WTC11 (cell line): ENCODE results near the gene MMP11. TPM values are rescaled to one million over a fixed set of nuclear protein-coding genes. Genes with fewer than 3 reads are reported as not detected.

Experiments used
- ATAC-seq: fragments of 200-7000 bp; cut with Tn5 transposase; 2 replicates; pipeline ENCODE4 v1.10.0; 2021; ENCODE audit warnings: mild to moderate bottlenecking, moderate library complexity
- CTCF ChIA-PET: fragments of 300-600 bp; sonication (Branson Sonifier 250); formaldehyde crosslinking; loops from one replicate; lab custom pipeline; 2021; ENCODE audit warnings: antibody characterized with exemption; lab: Charles Lee
- POLR2A ChIA-PET: fragments of 350-600 bp; sonication (Branson Sonifier 250); formaldehyde crosslinking; loops from one replicate; lab custom pipeline; 2021; ENCODE audit warnings: antibody characterized with exemption; lab: Charles Lee
- DNase-seq: peaks from one replicate; pipeline ENCODE4 v3.0.0; 2021; ENCODE audit warnings: low spot score
- H3K27ac Mint-ChIP-seq: 2 replicates; pipeline ENCODE4 v1.8.0; 2021; ENCODE audit warnings: mixed read lengths
- H3K27me3 Mint-ChIP-seq: 2 replicates; pipeline ENCODE4 v1.8.0; 2021; ENCODE audit warnings: low read depth, mild to moderate bottlenecking, moderate library complexity, mixed read lengths
- H3K36me3 Mint-ChIP-seq: 2 replicates; pipeline ENCODE4 v1.8.0; 2021; ENCODE audit warnings: mixed read lengths
- H3K4me1 Mint-ChIP-seq: 2 replicates; pipeline ENCODE4 v1.8.0; 2022; ENCODE audit warnings: mixed read lengths
- H3K4me3 Mint-ChIP-seq: 2 replicates; pipeline ENCODE4 v1.8.0; 2021; ENCODE audit warnings: mild to moderate bottlenecking, moderate library complexity, mixed read lengths
- H3K9me3 Mint-ChIP-seq: 2 replicates; pipeline ENCODE4 v1.8.0; 2021; ENCODE audit warnings: mixed read lengths
- EMX1 ChIP-seq: fragments of 250-450 bp; sonication (Bioruptor Pico); IDR thresholded peaks from 2 replicates; pipeline ENCODE4 v1.8.0; 2021; ENCODE audit warnings: mild to moderate bottlenecking
- GTF2I ChIP-seq: fragments of 250-450 bp; sonication (Bioruptor Pico); conservative IDR thresholded peaks from 2 replicates; pipeline ENCODE4 v1.4.0; 2021; ENCODE audit warnings: mild to moderate bottlenecking
- KAT7 ChIP-seq: sonication (generic); formaldehyde crosslinking; IDR thresholded peaks from 2 replicates; pipeline ENCODE4 v1.8.1; 2023; ENCODE audit warnings: missing genetic modification reagents, mild to moderate bottlenecking, borderline replicate concordance
- NFATC4 ChIP-seq: fragments of 250-450 bp; sonication (Bioruptor Pico); IDR thresholded peaks from 2 replicates; pipeline ENCODE4 v1.9.0; 2021; ENCODE audit warnings: mild to moderate bottlenecking
- ZNF423 ChIP-seq: fragments of 250-450 bp; sonication (Bioruptor Pico); IDR thresholded peaks from 2 replicates; pipeline ENCODE4 v2.1.2; 2022; ENCODE audit warnings: mild to moderate bottlenecking, moderate library complexity
- ZNF671 ChIP-seq: fragments of 250-450 bp; sonication (Bioruptor Pico); IDR thresholded peaks from 2 replicates; pipeline ENCODE4 v1.8.0; 2021; ENCODE audit warnings: mild to moderate bottlenecking
- total RNA-seq: library from RNA; stranded (reverse); gene quantifications from 3 replicates; pipeline ENCODE4 v1.2.3, GENCODE V29; 2021
- TF ChIP-seq, protein P1 (sequence below): sonication (generic); formaldehyde crosslinking; IDR thresholded peaks from 2 replicates; pipeline ENCODE4 v1.8.1; 2023; ENCODE audit warnings: mild to moderate bottlenecking, missing genetic modification reagents
- TF ChIP-seq, protein P2 (sequence below): sonication (generic); formaldehyde crosslinking; IDR thresholded peaks from 2 replicates; pipeline ENCODE4 v1.8.0; 2022; ENCODE audit warnings: mild to moderate bottlenecking, missing genetic modification reagents
- TF ChIP-seq, protein P3 (sequence below): fragments of 250-450 bp; sonication (Bioruptor Pico); conservative IDR thresholded peaks from 2 replicates; pipeline ENCODE4 v1.9.0; 2021; ENCODE audit warnings: mild to moderate bottlenecking
- TF ChIP-seq, protein P4 (sequence below): fragments of 250-450 bp; sonication (Bioruptor Pico); IDR thresholded peaks from 2 replicates; pipeline ENCODE4 v1.8.0; 2021; ENCODE audit warnings: mild to moderate bottlenecking
- TF ChIP-seq, protein P5 (sequence below): sonication (generic); formaldehyde crosslinking; IDR thresholded peaks from 2 replicates; pipeline ENCODE4 v1.8.0; 2022; ENCODE audit warnings: missing genetic modification reagents
- TF ChIP-seq, protein P6 (sequence below): sonication (generic); formaldehyde crosslinking; IDR thresholded peaks from 2 replicates; pipeline ENCODE4 v1.8.1; 2022; ENCODE audit warnings: missing genetic modification reagents, borderline replicate concordance
- TF ChIP-seq, protein P7 (sequence below): sonication (generic); formaldehyde crosslinking; IDR thresholded peaks from 2 replicates; pipeline ENCODE4 v1.8.0; 2023; ENCODE audit warnings: missing genetic modification reagents, mild to moderate bottlenecking, borderline replicate concordance
- TF ChIP-seq, protein P8 (sequence below): sonication (generic); formaldehyde crosslinking; IDR thresholded peaks from 2 replicates; pipeline ENCODE4 v1.8.0; 2023; ENCODE audit warnings: missing genetic modification reagents

Gene MMP11
- total RNA-seq, 1 experiment from 2014 or later = 16.5 TPM

DNA sequence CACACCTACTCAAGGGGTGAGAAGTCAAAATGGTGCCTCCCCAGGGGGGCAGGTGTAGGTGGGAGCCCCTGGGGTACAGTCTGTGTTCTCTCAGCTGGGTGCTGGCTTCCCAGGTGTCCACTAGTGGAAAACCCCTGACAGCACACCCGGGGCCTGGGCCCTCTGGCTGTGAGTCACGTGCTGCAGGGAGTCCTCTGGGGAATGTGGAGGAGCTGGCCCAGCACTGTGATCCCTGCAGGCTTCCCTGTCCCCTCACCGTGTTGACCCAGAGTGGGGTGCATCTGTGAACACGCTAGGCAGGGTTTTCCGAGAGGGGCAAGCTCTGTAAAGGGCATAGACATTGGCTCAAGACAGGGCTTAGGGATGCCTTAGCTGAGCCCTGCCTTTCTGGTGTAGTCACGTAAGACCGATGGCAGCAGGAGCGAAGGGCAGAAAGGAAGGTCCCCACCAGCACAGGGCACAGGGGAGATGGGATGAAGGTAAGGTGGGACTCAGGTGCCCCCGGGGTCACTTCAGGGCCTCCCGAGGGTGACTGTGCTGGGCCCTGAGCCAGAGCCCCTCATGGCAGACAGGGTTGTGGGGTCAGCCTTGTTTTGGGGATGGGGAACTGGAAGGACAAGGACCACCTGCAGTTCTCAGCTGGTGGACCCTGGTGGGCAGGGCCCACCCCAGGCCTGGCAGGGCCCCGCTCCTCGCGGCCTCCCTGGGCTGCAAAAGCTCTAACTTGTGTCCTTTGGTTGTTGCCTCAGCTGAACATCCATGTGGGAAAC is 52.0 kb downstream of the MMP11 start:
- Mint-ChIP-seq H3K4me1 (peaks cover 13% of the 10 kb centered on the region), H3K4me3 (no peak overlapping the region), H3K27ac (no peak overlapping the region), H3K9me3 (no peaks in the 10 kb centered on the region), H3K27me3 (no peaks in the 10 kb centered on the region; the same call in 1 of the 2 replicates), H3K36me3 (peaks cover 80% of the 10 kb centered on the region)
- ChIA-PET CTCF (interaction anchor here (1.2 kb wide), 1 partner anchor 59 kb away, joined by 3 read pairs; no protein-coding TSS in a partner anchor), POLR2A (interaction anchor here (0.8 to 1.0 kb wide), 2 partner anchors 13 to 14 kb away, joined by 3 read pairs; partner anchors contain the start of gene DERL3)
- TF ChIP-seq ZNF423 (CRISPR knock-in tag) (0 out of 2 replicates have a peak, but pooled peaks have one; percentile 32), ZNF671 (CRISPR knock-in tag) (no peak)
- TF ChIP-seq, protein P1, sequence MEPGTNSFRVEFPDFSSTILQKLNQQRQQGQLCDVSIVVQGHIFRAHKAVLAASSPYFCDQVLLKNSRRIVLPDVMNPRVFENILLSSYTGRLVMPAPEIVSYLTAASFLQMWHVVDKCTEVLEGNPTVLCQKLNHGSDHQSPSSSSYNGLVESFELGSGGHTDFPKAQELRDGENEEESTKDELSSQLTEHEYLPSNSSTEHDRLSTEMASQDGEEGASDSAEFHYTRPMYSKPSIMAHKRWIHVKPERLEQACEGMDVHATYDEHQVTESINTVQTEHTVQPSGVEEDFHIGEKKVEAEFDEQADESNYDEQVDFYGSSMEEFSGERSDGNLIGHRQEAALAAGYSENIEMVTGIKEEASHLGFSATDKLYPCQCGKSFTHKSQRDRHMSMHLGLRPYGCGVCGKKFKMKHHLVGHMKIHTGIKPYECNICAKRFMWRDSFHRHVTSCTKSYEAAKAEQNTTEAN = no peak
- ATAC-seq (no peak), DNase-seq (no peak)

DNA sequence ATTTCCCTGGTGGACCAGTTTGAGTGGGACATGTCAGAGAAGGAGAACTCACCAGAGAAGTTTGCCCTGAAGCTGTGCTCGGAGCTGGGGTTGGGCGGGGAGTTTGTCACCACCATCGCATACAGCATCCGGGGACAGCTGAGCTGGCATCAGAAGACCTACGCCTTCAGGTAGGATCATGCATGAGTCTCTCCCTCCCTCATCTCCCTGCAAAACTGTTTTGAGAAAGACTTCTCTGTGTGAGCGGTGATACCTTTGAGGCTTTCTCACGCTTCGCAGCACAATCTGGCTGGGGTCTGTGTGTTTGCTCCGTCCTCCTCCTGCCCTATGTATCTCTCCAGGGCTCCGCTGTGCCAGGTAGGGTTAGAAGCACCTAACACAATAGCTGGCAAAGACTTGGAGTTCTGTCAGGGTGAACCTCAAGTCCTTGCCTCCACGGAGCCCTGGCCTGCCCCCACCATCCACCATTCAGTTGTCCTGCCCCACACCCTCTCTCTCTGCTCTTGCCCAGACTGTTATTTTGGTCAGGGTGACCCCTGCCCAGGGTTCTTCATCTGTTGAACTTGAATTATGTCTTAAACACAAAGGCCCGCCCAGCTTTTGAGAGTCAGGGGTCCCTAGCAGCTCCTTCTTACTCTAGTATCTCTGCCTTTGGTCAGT is 52.7 kb downstream of the MMP11 start:
- H3K9me3 Mint-ChIP-seq = no peaks in the 10 kb centered on the region
- ChIA-PET POLR2A (interaction anchor here (0.8 kb wide), 1 partner anchor 14 kb away, joined by 3 read pairs; no protein-coding TSS in a partner anchor), CTCF (interaction anchor here (0.6 to 1.2 kb wide), 3 partner anchors 11 to 967 kb away, joined by 3 to 5 read pairs (median 4); no protein-coding TSS in a partner anchor)
- DNase-seq (no peak), ATAC-seq (no peak)
- H3K4me3 Mint-ChIP-seq = no peak overlapping the region
- peak overlapping the region; percentile 94 for H3K27ac Mint-ChIP-seq
- H3K36me3 Mint-ChIP-seq = peaks cover 80% of the 10 kb centered on the region
- H3K27me3 Mint-ChIP-seq = no peaks in the 10 kb centered on the region; the same call in 1 of the 2 replicates
- peaks cover 12% of the 10 kb centered on the region for H3K4me1 Mint-ChIP-seq
- TF ChIP-seq GTF2I (no peak), KAT7 (CRISPR knock-in tag) (no peak), EMX1 (CRISPR knock-in tag) (no peak), ZNF423 (CRISPR knock-in tag) (no peak), NFATC4 (no peak)
- TF ChIP-seq, protein P2, sequence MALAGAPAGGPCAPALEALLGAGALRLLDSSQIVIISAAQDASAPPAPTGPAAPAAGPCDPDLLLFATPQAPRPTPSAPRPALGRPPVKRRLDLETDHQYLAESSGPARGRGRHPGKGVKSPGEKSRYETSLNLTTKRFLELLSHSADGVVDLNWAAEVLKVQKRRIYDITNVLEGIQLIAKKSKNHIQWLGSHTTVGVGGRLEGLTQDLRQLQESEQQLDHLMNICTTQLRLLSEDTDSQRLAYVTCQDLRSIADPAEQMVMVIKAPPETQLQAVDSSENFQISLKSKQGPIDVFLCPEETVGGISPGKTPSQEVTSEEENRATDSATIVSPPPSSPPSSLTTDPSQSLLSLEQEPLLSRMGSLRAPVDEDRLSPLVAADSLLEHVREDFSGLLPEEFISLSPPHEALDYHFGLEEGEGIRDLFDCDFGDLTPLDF = no peak
- TF ChIP-seq, protein P3, sequence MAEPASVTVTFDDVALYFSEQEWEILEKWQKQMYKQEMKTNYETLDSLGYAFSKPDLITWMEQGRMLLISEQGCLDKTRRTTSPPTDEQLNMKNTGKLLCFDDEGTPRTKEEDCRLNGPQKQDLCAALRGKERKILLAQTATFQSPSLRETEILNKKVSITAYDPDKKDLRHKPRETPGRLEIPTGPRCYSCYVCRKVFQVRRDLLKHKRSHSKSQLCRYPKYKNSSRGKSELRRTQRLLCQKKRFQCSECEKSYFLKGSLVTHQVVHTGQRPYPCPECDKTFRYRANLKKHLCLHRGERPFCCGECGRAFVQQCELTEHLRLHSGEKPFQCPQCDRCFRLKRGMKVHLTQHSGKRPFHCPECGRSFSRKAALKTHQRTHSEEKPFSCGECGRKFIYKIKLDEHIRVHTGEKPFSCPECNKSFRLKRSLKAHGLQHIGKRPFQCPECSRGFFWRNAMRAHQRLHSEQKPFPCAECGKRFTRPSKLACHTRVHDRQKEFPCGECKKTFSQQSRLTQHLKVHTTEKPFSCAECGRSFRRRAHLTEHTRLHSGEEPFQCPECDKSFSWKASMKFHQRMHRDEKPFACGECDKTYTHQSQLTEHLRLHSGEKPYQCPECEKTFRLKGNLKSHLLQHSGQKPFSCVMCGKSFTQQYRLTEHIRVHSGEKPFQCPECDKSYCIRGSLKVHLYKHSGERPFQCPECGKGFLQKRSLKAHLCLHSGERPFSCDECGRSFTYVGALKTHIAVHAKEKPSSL = no peak
- TF ChIP-seq, protein P4, sequence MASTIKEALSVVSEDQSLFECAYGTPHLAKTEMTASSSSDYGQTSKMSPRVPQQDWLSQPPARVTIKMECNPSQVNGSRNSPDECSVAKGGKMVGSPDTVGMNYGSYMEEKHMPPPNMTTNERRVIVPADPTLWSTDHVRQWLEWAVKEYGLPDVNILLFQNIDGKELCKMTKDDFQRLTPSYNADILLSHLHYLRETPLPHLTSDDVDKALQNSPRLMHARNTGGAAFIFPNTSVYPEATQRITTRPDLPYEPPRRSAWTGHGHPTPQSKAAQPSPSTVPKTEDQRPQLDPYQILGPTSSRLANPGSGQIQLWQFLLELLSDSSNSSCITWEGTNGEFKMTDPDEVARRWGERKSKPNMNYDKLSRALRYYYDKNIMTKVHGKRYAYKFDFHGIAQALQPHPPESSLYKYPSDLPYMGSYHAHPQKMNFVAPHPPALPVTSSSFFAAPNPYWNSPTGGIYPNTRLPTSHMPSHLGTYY (CRISPR knock-in tag) = no peak
- TF ChIP-seq, protein P5, sequence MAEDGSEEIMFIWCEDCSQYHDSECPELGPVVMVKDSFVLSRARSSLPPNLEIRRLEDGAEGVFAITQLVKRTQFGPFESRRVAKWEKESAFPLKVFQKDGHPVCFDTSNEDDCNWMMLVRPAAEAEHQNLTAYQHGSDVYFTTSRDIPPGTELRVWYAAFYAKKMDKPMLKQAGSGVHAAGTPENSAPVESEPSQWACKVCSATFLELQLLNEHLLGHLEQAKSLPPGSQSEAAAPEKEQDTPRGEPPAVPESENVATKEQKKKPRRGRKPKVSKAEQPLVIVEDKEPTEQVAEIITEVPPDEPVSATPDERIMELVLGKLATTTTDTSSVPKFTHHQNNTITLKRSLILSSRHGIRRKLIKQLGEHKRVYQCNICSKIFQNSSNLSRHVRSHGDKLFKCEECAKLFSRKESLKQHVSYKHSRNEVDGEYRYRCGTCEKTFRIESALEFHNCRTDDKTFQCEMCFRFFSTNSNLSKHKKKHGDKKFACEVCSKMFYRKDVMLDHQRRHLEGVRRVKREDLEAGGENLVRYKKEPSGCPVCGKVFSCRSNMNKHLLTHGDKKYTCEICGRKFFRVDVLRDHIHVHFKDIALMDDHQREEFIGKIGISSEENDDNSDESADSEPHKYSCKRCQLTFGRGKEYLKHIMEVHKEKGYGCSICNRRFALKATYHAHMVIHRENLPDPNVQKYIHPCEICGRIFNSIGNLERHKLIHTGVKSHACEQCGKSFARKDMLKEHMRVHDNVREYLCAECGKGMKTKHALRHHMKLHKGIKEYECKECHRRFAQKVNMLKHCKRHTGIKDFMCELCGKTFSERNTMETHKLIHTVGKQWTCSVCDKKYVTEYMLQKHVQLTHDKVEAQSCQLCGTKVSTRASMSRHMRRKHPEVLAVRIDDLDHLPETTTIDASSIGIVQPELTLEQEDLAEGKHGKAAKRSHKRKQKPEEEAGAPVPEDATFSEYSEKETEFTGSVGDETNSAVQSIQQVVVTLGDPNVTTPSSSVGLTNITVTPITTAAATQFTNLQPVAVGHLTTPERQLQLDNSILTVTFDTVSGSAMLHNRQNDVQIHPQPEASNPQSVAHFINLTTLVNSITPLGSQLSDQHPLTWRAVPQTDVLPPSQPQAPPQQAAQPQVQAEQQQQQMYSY = no peak
- TF ChIP-seq, protein P6, sequence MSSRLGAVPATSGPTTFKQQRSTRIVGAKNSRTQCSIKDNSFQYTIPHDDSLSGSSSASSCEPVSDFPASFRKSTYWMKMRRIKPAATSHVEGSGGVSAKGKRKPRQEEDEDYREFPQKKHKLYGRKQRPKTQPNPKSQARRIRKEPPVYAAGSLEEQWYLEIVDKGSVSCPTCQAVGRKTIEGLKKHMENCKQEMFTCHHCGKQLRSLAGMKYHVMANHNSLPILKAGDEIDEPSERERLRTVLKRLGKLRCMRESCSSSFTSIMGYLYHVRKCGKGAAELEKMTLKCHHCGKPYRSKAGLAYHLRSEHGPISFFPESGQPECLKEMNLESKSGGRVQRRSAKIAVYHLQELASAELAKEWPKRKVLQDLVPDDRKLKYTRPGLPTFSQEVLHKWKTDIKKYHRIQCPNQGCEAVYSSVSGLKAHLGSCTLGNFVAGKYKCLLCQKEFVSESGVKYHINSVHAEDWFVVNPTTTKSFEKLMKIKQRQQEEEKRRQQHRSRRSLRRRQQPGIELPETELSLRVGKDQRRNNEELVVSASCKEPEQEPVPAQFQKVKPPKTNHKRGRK (CRISPR knock-in tag) = no peak
- TF ChIP-seq, protein P7, sequence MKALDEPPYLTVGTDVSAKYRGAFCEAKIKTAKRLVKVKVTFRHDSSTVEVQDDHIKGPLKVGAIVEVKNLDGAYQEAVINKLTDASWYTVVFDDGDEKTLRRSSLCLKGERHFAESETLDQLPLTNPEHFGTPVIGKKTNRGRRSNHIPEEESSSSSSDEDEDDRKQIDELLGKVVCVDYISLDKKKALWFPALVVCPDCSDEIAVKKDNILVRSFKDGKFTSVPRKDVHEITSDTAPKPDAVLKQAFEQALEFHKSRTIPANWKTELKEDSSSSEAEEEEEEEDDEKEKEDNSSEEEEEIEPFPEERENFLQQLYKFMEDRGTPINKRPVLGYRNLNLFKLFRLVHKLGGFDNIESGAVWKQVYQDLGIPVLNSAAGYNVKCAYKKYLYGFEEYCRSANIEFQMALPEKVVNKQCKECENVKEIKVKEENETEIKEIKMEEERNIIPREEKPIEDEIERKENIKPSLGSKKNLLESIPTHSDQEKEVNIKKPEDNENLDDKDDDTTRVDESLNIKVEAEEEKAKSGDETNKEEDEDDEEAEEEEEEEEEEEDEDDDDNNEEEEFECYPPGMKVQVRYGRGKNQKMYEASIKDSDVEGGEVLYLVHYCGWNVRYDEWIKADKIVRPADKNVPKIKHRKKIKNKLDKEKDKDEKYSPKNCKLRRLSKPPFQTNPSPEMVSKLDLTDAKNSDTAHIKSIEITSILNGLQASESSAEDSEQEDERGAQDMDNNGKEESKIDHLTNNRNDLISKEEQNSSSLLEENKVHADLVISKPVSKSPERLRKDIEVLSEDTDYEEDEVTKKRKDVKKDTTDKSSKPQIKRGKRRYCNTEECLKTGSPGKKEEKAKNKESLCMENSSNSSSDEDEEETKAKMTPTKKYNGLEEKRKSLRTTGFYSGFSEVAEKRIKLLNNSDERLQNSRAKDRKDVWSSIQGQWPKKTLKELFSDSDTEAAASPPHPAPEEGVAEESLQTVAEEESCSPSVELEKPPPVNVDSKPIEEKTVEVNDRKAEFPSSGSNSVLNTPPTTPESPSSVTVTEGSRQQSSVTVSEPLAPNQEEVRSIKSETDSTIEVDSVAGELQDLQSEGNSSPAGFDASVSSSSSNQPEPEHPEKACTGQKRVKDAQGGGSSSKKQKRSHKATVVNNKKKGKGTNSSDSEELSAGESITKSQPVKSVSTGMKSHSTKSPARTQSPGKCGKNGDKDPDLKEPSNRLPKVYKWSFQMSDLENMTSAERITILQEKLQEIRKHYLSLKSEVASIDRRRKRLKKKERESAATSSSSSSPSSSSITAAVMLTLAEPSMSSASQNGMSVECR (CRISPR knock-in tag) = no peak
- TF ChIP-seq, protein P8, sequence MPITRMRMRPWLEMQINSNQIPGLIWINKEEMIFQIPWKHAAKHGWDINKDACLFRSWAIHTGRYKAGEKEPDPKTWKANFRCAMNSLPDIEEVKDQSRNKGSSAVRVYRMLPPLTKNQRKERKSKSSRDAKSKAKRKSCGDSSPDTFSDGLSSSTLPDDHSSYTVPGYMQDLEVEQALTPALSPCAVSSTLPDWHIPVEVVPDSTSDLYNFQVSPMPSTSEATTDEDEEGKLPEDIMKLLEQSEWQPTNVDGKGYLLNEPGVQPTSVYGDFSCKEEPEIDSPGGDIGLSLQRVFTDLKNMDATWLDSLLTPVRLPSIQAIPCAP (CRISPR knock-in tag) = no peak
